ENCODE measurements around the gene PRELID2. TPM values are rescaled to one million over a fixed set of nuclear protein-coding genes. Genes with fewer than 3 reads are reported as not detected.

PRELID2 gene
- polyA plus RNA-seq, 4 donors: 16.5 to 42.8 (median 32.3) TPM

- no peak for FAIRE-seq
- peak in 1 of 2 donors; percentile 44 for DNase-seq
- 50 to 73% (median 59%) methylated on average over 4 of the region's 4 CpGs for WGBS, 3 donors
- no peak overlapping the region for H3K27ac ChIP-seq (ENCODE audit: low read depth in 1 of 3, low read length in 2 of 3)
- H3K9me3 ChIP-seq (ENCODE audit: control insufficient read depth in 2 of 2, insufficient read depth in 1 of 2, low read depth in 1 of 2, low read length in 1 of 2): no peaks in the 10 kb centered on the region
- no peaks in the 10 kb centered on the region for H3K4me1 ChIP-seq (ENCODE audit: control insufficient read depth in 3 of 3, insufficient read depth in 2 of 3, low read depth in 1 of 3, low read length in 2 of 3)
- H3K36me3 ChIP-seq (ENCODE audit: control insufficient read depth in 3 of 3, insufficient read depth in 2 of 3, low read depth in 1 of 3, low read length in 3 of 3): peaks cover 3 to 20% (median 8%) of the 10 kb centered on the region in 3 donors
- no peak overlapping the region for H3K4me3 ChIP-seq (ENCODE audit: low read depth in 1 of 3, low read length in 3 of 3)
- no peaks in the 10 kb centered on the region for H3K27me3 ChIP-seq (ENCODE audit: control insufficient read depth in 3 of 3, insufficient read depth in 3 of 3, low read length in 3 of 3)
Measured at GRCh38 chr5:145818604-145819003, 16.5 kb downstream of the PRELID2 start.

DNA sequence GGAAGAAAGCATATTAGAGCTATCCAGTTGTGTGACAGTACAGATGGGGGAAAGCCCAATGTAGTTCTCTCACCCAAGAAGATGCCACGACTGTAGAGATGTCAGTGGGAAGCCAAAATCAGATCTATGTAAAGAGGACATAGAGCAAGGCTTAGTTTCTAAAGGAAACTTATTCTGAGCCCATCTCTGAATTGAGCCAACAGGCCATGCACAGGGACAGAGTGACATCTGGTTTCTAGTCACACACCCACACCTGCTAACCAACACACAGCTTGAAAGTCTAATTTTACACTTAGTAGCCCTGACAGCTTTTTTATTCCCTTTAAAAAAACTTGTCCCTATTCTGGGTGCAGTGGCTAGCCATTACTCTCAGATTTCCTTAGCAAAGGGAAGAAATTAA, 22.3 kb downstream of the PRELID2 start:
- FAIRE-seq: no peak
- WGBS, 3 donors: 60 to 94% (median 76%) methylated on average over 1 of the region's 1 CpG
- H3K36me3 ChIP-seq (ENCODE audit: control insufficient read depth in 3 of 3, insufficient read depth in 2 of 3, low read depth in 1 of 3, low read length in 3 of 3): peaks cover 2 to 30% (median 8%) of the 10 kb centered on the region in 3 donors

GRCh38 chr5:145811834-145812625, 23.1 kb downstream of the PRELID2 start:
- DNase-seq (peak; percentile 18 to 22), FAIRE-seq (no peak)
- Histone ChIP-seq H3K27ac (ENCODE audit: low read depth in 1 of 3, low read length in 2 of 3) (no peak overlapping the region), H3K36me3 (ENCODE audit: control insufficient read depth in 3 of 3, insufficient read depth in 2 of 3, low read depth in 1 of 3, low read length in 3 of 3) (peaks cover under 1 to 30% (median 8%) of the 10 kb centered on the region in 3 donors), H3K4me3 (ENCODE audit: low read depth in 1 of 3, low read length in 3 of 3) (no peak overlapping the region), H3K4me1 (ENCODE audit: control insufficient read depth in 3 of 3, insufficient read depth in 2 of 3, low read depth in 1 of 3, low read length in 2 of 3) (no peaks in the 10 kb centered on the region), H3K27me3 (ENCODE audit: control insufficient read depth in 3 of 3, insufficient read depth in 3 of 3, low read length in 3 of 3) (no peaks in the 10 kb centered on the region), H3K9me3 (ENCODE audit: control insufficient read depth in 2 of 2, insufficient read depth in 1 of 2, low read depth in 1 of 2, low read length in 1 of 2) (no peaks in the 10 kb centered on the region)
- WGBS, 3 donors: 70 to 77% (median 72%) methylated on average over 3 of the region's 3 CpGs

More for the DNA sequence above, 22.3 kb downstream of the PRELID2 start:
- H3K9me3 ChIP-seq (ENCODE audit: control insufficient read depth in 2 of 2, insufficient read depth in 1 of 2, low read depth in 1 of 2, low read length in 1 of 2): no peaks in the 10 kb centered on the region
- no peak for DNase-seq
- H3K4me3 ChIP-seq (ENCODE audit: low read depth in 1 of 3, low read length in 3 of 3): no peak overlapping the region
- no peak overlapping the region for H3K27ac ChIP-seq (ENCODE audit: low read depth in 1 of 3, low read length in 2 of 3)
- no peaks in the 10 kb centered on the region for H3K27me3 ChIP-seq (ENCODE audit: control insufficient read depth in 3 of 3, insufficient read depth in 3 of 3, low read length in 3 of 3)
- no peaks in the 10 kb centered on the region for H3K4me1 ChIP-seq (ENCODE audit: control insufficient read depth in 3 of 3, insufficient read depth in 2 of 3, low read depth in 1 of 3, low read length in 2 of 3)

DNA sequence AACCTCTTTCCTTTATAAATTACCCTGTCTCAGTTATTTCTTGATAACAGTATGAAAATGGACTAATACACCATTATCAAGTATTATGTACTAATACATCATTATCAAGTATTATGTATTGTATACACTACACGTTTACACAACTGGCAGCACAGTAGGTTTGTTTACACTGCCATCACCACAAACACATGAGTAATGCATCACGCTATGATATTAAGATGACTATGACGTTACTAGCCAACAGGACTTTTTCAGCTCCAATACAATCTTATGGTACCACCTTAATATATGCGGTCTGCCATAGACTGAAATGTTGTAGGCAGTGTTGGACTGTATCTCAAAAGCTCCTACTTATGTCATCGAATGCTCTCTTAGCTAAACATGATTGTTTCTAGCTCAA, 28.2 kb downstream of the PRELID2 start:
- FAIRE-seq (no peak), DNase-seq (no peak)
- Histone ChIP-seq H3K9me3 (ENCODE audit: control insufficient read depth in 2 of 2, insufficient read depth in 1 of 2, low read depth in 1 of 2, low read length in 1 of 2) (no peaks in the 10 kb centered on the region), H3K4me1 (ENCODE audit: control insufficient read depth in 3 of 3, insufficient read depth in 2 of 3, low read depth in 1 of 3, low read length in 2 of 3) (peaks cover 0 to 3% (median 0%) of the 10 kb centered on the region in 3 donors), H3K4me3 (ENCODE audit: low read depth in 1 of 3, low read length in 3 of 3) (no peak overlapping the region), H3K36me3 (ENCODE audit: control insufficient read depth in 3 of 3, insufficient read depth in 2 of 3, low read depth in 1 of 3, low read length in 3 of 3) (peaks cover 2 to 18% (median 5%) of the 10 kb centered on the region in 3 donors), H3K27ac (ENCODE audit: low read depth in 1 of 3, low read length in 2 of 3) (no peak overlapping the region), H3K27me3 (ENCODE audit: control insufficient read depth in 3 of 3, insufficient read depth in 3 of 3, low read length in 3 of 3) (no peaks in the 10 kb centered on the region)
- WGBS, 3 donors: 84 to 88% (median 87%) methylated on average over 5 of the region's 5 CpGs

GRCh38 chr5:145805819-145806218, 29.3 kb downstream of the PRELID2 start:
- no peak for DNase-seq
- H3K27me3 ChIP-seq (ENCODE audit: control insufficient read depth in 3 of 3, insufficient read depth in 3 of 3, low read length in 3 of 3): no peaks in the 10 kb centered on the region
- H3K4me1 ChIP-seq (ENCODE audit: control insufficient read depth in 3 of 3, insufficient read depth in 2 of 3, low read depth in 1 of 3, low read length in 2 of 3): peaks cover 0 to 3% (median 0%) of the 10 kb centered on the region in 3 donors
- H3K36me3 ChIP-seq (ENCODE audit: control insufficient read depth in 3 of 3, insufficient read depth in 2 of 3, low read depth in 1 of 3, low read length in 3 of 3): peaks cover 2 to 12% (median 5%) of the 10 kb centered on the region in 3 donors
- H3K9me3 ChIP-seq (ENCODE audit: control insufficient read depth in 2 of 2, insufficient read depth in 1 of 2, low read depth in 1 of 2, low read length in 1 of 2): no peaks in the 10 kb centered on the region
- H3K4me3 ChIP-seq (ENCODE audit: low read depth in 1 of 3, low read length in 3 of 3): no peak overlapping the region
- 81 to 88% (median 85%) methylated on average over 4 of the region's 4 CpGs for WGBS, 3 donors
- H3K27ac ChIP-seq (ENCODE audit: low read depth in 1 of 3, low read length in 2 of 3): no peak overlapping the region
- no peak for FAIRE-seq

- FAIRE-seq: no peak
- Histone ChIP-seq H3K36me3 (ENCODE audit: control insufficient read depth in 3 of 3, insufficient read depth in 2 of 3, low read depth in 1 of 3, low read length in 3 of 3) (peaks cover 2 to 12% (median 5%) of the 10 kb centered on the region in 3 donors), H3K27me3 (ENCODE audit: control insufficient read depth in 3 of 3, insufficient read depth in 3 of 3, low read length in 3 of 3) (no peaks in the 10 kb centered on the region), H3K4me3 (ENCODE audit: low read depth in 1 of 3, low read length in 3 of 3) (no peak overlapping the region), H3K27ac (ENCODE audit: low read depth in 1 of 3, low read length in 2 of 3) (no peak overlapping the region), H3K4me1 (ENCODE audit: control insufficient read depth in 3 of 3, insufficient read depth in 2 of 3, low read depth in 1 of 3, low read length in 2 of 3) (peaks cover 0 to 3% (median 0%) of the 10 kb centered on the region in 3 donors), H3K9me3 (ENCODE audit: control insufficient read depth in 2 of 2, insufficient read depth in 1 of 2, low read depth in 1 of 2, low read length in 1 of 2) (no peaks in the 10 kb centered on the region)
- 89 to 96% (median 92%) methylated on average over 3 of the region's 3 CpGs for WGBS, 3 donors
- no peak for DNase-seq
Measured at GRCh38 chr5:145804701-145805100, 30.4 kb downstream of the PRELID2 start.

GRCh38 chr5:145803112-145804004, 31.8 kb downstream of the PRELID2 start:
- no peak overlapping the region for H3K27ac ChIP-seq (ENCODE audit: low read depth in 1 of 3, low read length in 2 of 3)
- 83 to 88% (median 84%) methylated on average over 9 of the region's 9 CpGs for WGBS, 3 donors
- H3K4me1 ChIP-seq (ENCODE audit: control insufficient read depth in 3 of 3, insufficient read depth in 2 of 3, low read depth in 1 of 3, low read length in 2 of 3): peaks cover 0 to 3% (median 0%) of the 10 kb centered on the region in 3 donors

GRCh38 chr5:145801195-145801594, 33.9 kb downstream of the PRELID2 start:
- 89 to 95% (median 90%) methylated on average over 4 of the region's 4 CpGs for WGBS, 3 donors

More at GRCh38 chr5:145803112-145804004, 31.8 kb downstream of the PRELID2 start:
- peak in 1 of 2 donors; percentile 40 for DNase-seq
- H3K9me3 ChIP-seq (ENCODE audit: control insufficient read depth in 2 of 2, insufficient read depth in 1 of 2, low read depth in 1 of 2, low read length in 1 of 2): no peaks in the 10 kb centered on the region
- peaks cover 2 to 8% (median 7%) of the 10 kb centered on the region in 3 donors for H3K36me3 ChIP-seq (ENCODE audit: control insufficient read depth in 3 of 3, insufficient read depth in 2 of 3, low read depth in 1 of 3, low read length in 3 of 3)
- no peak for FAIRE-seq
- H3K4me3 ChIP-seq (ENCODE audit: low read depth in 1 of 3, low read length in 3 of 3): no peak overlapping the region
- H3K27me3 ChIP-seq (ENCODE audit: control insufficient read depth in 3 of 3, insufficient read depth in 3 of 3, low read length in 3 of 3): no peaks in the 10 kb centered on the region

More at GRCh38 chr5:145801195-145801594, 33.9 kb downstream of the PRELID2 start:
- Histone ChIP-seq H3K9me3 (ENCODE audit: control insufficient read depth in 2 of 2, insufficient read depth in 1 of 2, low read depth in 1 of 2, low read length in 1 of 2) (no peaks in the 10 kb centered on the region), H3K27ac (ENCODE audit: low read depth in 1 of 3, low read length in 2 of 3) (no peak overlapping the region), H3K4me1 (ENCODE audit: control insufficient read depth in 3 of 3, insufficient read depth in 2 of 3, low read depth in 1 of 3, low read length in 2 of 3) (peaks cover 0 to 3% (median 0%) of the 10 kb centered on the region in 3 donors), H3K4me3 (ENCODE audit: low read depth in 1 of 3, low read length in 3 of 3) (no peak overlapping the region), H3K27me3 (ENCODE audit: control insufficient read depth in 3 of 3, insufficient read depth in 3 of 3, low read length in 3 of 3) (no peaks in the 10 kb centered on the region), H3K36me3 (ENCODE audit: control insufficient read depth in 3 of 3, insufficient read depth in 2 of 3, low read depth in 1 of 3, low read length in 3 of 3) (peaks cover 0 to 8% (median 4%) of the 10 kb centered on the region in 3 donors)
- DNase-seq (no peak), FAIRE-seq (no peak)

Data from small intestine (tissue), 7 donors.